Upper lobe of right lung (tissue), 1 donor: ENCODE data around the gene DPYD. TPM values are rescaled to one million over a fixed set of nuclear protein-coding genes. Genes with fewer than 3 reads are reported as not detected.

Experiments used
- ATAC-seq: fragments of 200-7000 bp; cut with Tn5 transposase; one replicate; pipeline ENCODE4 v1.9.1; 2020; ENCODE audit warnings: mild to moderate bottlenecking, moderate library complexity
- DNase-seq: peaks from one replicate; pipeline ENCODE4 v3.0.0-alpha.2; 2020
- H3K27ac ChIP-seq: fragments of 200-600 bp; one replicate; pipeline ENCODE4 v1.8.0; 2022
- H3K27me3 ChIP-seq: fragments of 200-600 bp; one replicate; pipeline ENCODE4 v1.8.0; 2022; ENCODE audit warnings: mild to moderate bottlenecking
- H3K36me3 ChIP-seq: fragments of 200-600 bp; one replicate; pipeline ENCODE4 v1.8.0; 2022
- H3K4me1 ChIP-seq: fragments of 200-600 bp; one replicate; pipeline ENCODE4 v1.8.0; 2022
- H3K4me3 ChIP-seq: fragments of 200-600 bp; one replicate; pipeline ENCODE4 v1.8.0; 2022; ENCODE audit warnings: mild to moderate bottlenecking
- H3K9me3 ChIP-seq: fragments of 200-600 bp; one replicate; pipeline ENCODE4 v1.8.0; 2022
- intact Hi-C: fragments of 100-400 bp; cut with DNase I; formaldehyde crosslinking; loops from one replicate; pipeline ENCODE4 v1.11.0; 2022
- total RNA-seq: library from RNA; stranded (reverse); fragmentation: NEBNext Ultra II Directional; extraction: Animal tissue kit (Norgen Biotek cat#: 25700); gene quantifications from one replicate; pipeline ENCODE4 v1.2.1, GENCODE V29; 2021
- TF ChIP-seq, protein P1 (sequence below): fragments of 200-600 bp; IDR thresholded peaks from one replicate; pipeline ENCODE4 v1.8.0; 2022; ENCODE audit warnings: antibody characterized with exemption
- donor health status: DM: no; HTN: yes; CAD: no; lungs with severe emphysema.

DPYD gene
- total RNA-seq, 1 donor from 2014 or later, result 82.7 TPM

- TF ChIP-seq, protein P1, sequence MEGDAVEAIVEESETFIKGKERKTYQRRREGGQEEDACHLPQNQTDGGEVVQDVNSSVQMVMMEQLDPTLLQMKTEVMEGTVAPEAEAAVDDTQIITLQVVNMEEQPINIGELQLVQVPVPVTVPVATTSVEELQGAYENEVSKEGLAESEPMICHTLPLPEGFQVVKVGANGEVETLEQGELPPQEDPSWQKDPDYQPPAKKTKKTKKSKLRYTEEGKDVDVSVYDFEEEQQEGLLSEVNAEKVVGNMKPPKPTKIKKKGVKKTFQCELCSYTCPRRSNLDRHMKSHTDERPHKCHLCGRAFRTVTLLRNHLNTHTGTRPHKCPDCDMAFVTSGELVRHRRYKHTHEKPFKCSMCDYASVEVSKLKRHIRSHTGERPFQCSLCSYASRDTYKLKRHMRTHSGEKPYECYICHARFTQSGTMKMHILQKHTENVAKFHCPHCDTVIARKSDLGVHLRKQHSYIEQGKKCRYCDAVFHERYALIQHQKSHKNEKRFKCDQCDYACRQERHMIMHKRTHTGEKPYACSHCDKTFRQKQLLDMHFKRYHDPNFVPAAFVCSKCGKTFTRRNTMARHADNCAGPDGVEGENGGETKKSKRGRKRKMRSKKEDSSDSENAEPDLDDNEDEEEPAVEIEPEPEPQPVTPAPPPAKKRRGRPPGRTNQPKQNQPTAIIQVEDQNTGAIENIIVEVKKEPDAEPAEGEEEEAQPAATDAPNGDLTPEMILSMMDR, result no peak
- Histone ChIP-seq H3K4me1 (no peaks in the 10 kb centered on the region), H3K27ac (no peak overlapping the region), H3K4me3 (no peak overlapping the region), H3K27me3 (no peaks in the 10 kb centered on the region), H3K36me3 (no peaks in the 10 kb centered on the region), H3K9me3 (no peaks in the 10 kb centered on the region)
- no peak for DNase-seq
- ATAC-seq, result no peak
- intact Hi-C loops, result no loop called here
Measured at GRCh38 chr1:97170300-97170699, 750.5 kb downstream of the DPYD start.

DNA sequence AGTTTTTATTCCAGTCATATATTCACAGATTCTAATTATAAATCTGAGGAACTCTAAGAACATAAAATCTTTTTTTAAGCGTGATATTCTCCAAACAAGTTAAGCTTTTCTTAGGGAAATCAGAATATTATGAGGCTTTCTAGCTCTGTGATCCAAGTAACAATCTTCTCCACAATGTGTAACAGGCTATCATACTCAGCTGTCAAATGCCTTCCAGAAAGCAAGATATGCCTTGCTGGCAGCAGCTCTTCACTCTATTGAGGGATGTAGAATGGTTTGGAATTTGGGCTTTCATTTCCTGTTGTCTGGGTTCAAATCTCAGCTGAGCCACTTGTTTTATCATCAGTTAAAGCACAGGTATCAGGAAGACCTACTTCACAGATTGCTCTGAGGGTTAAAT is 752.8 kb downstream of the DPYD start:
- Histone ChIP-seq H3K9me3 (no peaks in the 10 kb centered on the region), H3K27me3 (no peaks in the 10 kb centered on the region), H3K27ac (no peak overlapping the region), H3K4me3 (no peak overlapping the region), H3K4me1 (no peaks in the 10 kb centered on the region), H3K36me3 (no peaks in the 10 kb centered on the region)
- intact Hi-C loops, result no loop called here
- no peak for ATAC-seq
- DNase-seq, result no peak
- TF ChIP-seq, protein P1, result no peak

- Histone ChIP-seq H3K27me3 (no peaks in the 10 kb centered on the region), H3K4me1 (no peaks in the 10 kb centered on the region), H3K27ac (no peak overlapping the region), H3K4me3 (no peak overlapping the region), H3K36me3 (no peaks in the 10 kb centered on the region), H3K9me3 (no peaks in the 10 kb centered on the region)
- TF ChIP-seq, protein P1, result no peak
- DNase-seq (no peak), ATAC-seq (no peak)
- intact Hi-C loops, result no loop called here
Measured at GRCh38 chr1:97167246-97167645, 753.6 kb downstream of the DPYD start.

DNA sequence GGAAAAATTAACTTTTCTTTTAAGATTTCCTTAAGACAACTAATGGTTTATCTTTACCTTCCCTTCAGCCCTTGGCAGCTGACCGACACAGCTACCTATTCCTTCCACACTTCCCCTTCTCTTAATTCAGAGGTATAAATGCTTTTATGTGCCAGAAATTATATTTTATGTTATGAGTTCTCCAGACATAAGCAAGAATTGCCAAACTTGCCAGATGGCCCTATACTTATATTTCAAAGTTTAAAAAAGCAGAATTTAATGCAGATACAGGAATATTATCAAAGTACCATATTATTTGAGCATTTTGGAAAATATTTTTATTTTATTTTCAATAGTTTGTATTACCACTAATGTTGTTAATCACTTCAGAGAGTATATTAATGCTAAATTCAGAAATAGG is 754.2 kb downstream of the DPYD start:
- ATAC-seq (no peak), DNase-seq (no peak)
- Histone ChIP-seq H3K4me3 (no peak overlapping the region), H3K27me3 (no peaks in the 10 kb centered on the region), H3K4me1 (no peaks in the 10 kb centered on the region), H3K9me3 (no peaks in the 10 kb centered on the region), H3K36me3 (no peaks in the 10 kb centered on the region), H3K27ac (no peak overlapping the region)
- intact Hi-C loops, result no loop called here
- TF ChIP-seq, protein P1, result no peak

- Histone ChIP-seq H3K9me3 (no peaks in the 10 kb centered on the region), H3K4me1 (peaks cover 7% of the 10 kb centered on the region), H3K4me3 (no peak overlapping the region), H3K36me3 (no peaks in the 10 kb centered on the region), H3K27me3 (no peaks in the 10 kb centered on the region), H3K27ac (no peak overlapping the region)
- DNase-seq (no peak), ATAC-seq (peak; percentile 34)
- TF ChIP-seq, protein P1, result no peak
- intact Hi-C loops, result no loop called here
Measured at GRCh38 chr1:97164276-97164639, 756.6 kb downstream of the DPYD start.

DNA sequence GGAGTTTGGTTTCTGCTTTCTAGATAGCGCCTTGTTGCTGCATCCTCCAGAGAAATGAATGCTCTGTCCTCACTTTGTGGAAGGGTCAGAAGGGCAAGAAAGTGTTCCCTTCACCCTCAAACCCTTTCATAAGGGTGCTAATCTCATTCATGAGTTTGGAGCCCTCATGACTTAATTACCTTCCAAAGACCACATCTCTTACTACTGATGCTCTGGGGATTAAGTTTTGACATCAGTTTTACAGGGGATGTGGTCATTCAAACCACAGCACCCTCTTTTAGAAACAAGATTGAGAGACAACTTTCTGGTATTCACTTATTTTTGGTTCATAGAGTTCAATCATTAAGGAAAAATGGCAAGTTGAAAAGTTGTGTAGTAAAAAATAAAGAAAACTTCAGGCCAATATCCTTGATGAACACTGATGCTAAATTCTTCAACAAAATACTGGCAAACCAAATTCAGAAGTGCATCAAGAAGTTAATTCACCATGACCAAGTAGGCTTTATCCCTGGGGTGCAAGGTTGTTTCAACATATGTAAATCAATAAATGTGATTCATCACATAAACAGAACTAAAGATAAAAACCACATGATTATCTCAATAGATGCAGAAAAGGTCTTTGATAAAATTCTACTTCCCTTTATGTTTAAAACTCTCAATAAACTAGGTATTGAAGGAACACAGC is 757.1 kb downstream of the DPYD start:
- TF ChIP-seq, protein P1, result no peak
- no peaks in the 10 kb centered on the region for H3K9me3 ChIP-seq
- intact Hi-C loops, result no loop called here
- H3K27me3 ChIP-seq, result no peaks in the 10 kb centered on the region
- DNase-seq, result no peak
- H3K4me3 ChIP-seq, result no peak overlapping the region
- no peaks in the 10 kb centered on the region for H3K36me3 ChIP-seq
- no peak for ATAC-seq
- no peak overlapping the region for H3K27ac ChIP-seq
- peaks cover 7% of the 10 kb centered on the region for H3K4me1 ChIP-seq
